Measurements from ENCODE around the gene ZNF362. TPM values are rescaled to one million over a fixed set of nuclear protein-coding genes. Genes with fewer than 3 reads are reported as not detected.
A peak's percentile ranks its signal among the peaks of the same experiment; 100 is the strongest.
"Not testable (repeated sequence)": the region's sequence is repeated elsewhere in the genome, so short reads cannot be mapped to it uniquely, and the experiment has no call there.

ZNF362 gene
- 10 to 100 TPM; 27.6 to 40.1 (median 31.9) TPM for polyA plus RNA-seq (ENCODE audit: insufficient read length in 10 of 10)
- long read RNA-seq, donor 1, partial matches to known transcripts, result 0 of 4 reads
- long read RNA-seq, donor 1, other reads (novel, unspliced or antisense), result 0 of 4 reads
- long read RNA-seq, donor 2, partial matches to known transcripts, result 0 of 2 reads
- long read RNA-seq, donor 2, other reads (novel, unspliced or antisense), result 0 of 2 reads
- long read RNA-seq, donor 3, result 0 reads
- long read RNA-seq, donor 4, partial matches to known transcripts, result 0 of 2 reads
- long read RNA-seq, donor 4, other reads (novel, unspliced or antisense), result 0 of 2 reads
- long read RNA-seq, donor 5, partial matches to known transcripts, result 7 of 19 reads
- long read RNA-seq, donor 5, other reads (novel, unspliced or antisense), result 7 of 19 reads
- long read RNA-seq, donor 6, partial matches to known transcripts, result 52 of 56 reads
- long read RNA-seq, donor 6, other reads (novel, unspliced or antisense), result 0 of 56 reads
- long read RNA-seq, donor 7, result 0 reads
- long read RNA-seq, donor 8, partial matches to known transcripts, result 0 of 2 reads
- long read RNA-seq, donor 8, other reads (novel, unspliced or antisense), result 0 of 2 reads
- long read RNA-seq, donor 9, result 0 reads

- DNase-seq, result peak; percentile 43 to 85 (median 67)
Observed at GRCh38 chr1:33256471-33257206, at the start of gene ZNF362. ZNF362 (plus strand) TSS chr1:33256492; CDS start chr1:33270575, 14,083 bp downstream.

DNA sequence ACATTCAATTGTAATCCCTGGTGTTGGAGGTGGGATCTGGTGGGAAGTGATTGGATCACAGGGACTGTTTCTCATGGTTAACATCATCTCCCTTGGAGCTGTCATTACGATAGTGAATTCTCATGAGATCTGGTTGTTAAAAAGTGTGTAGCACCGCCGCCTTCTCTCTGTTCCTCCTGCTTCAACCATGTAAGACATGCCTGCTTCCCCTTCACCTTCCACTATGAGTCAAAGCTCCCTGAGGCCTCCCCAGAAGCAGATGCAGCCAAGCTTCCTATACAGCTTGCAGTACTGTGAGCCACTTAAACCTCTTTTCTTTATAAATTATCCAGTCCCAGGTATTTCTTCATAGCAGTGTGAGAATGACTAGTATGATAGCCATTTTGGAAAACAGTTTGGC is 44.3 kb upstream of the ZNF362 start:
- DNase-seq, result no peak

DNA sequence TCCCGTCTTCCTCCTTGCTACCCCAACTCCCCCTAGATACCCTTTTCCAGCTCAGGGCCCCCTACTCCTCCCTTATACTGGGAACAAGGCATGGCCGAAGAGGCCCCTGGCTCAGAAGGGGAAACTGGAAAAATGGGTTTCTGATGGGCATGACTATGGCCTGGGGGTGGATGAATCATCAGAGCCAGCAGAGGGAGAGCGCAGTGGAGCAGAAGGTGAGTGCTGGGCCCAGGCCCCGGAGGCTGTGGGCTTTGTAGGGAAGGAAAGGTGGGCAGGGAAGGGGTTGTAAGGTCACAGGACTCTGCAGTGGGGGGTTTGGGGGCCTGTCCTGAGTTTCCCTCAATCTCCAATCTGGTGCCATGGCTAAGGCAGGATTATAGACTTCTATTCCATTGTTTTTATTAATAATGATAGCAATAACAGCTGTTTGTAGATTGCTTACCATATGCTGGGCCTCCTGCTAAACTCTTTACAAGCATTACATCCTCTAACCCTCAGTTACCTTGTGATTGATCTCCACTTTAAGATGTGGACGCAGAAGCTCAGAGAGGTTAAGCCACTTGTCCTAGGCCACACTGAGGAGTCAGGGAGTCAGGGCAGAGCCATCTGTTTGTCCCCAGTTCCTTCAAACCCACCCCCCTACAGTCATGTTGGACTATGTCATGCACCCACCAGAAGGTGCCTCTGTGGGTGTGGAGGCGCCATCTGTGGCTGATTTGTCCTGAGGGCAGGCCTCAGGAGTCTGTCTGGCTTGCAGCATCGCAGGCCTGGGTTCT is 36.2 kb upstream of the ZNF362 start:
- no peak for DNase-seq

- DNase-seq, result no peak
Observed at GRCh38 chr1:33220676-33221384, 35.5 kb upstream of the ZNF362 start.

- no peak for DNase-seq
Observed at GRCh38 chr1:33221385-33221758, 34.9 kb upstream of the ZNF362 start.

- no peak for DNase-seq
Observed at GRCh38 chr1:33222381-33222780, 33.9 kb upstream of the ZNF362 start.

DNA sequence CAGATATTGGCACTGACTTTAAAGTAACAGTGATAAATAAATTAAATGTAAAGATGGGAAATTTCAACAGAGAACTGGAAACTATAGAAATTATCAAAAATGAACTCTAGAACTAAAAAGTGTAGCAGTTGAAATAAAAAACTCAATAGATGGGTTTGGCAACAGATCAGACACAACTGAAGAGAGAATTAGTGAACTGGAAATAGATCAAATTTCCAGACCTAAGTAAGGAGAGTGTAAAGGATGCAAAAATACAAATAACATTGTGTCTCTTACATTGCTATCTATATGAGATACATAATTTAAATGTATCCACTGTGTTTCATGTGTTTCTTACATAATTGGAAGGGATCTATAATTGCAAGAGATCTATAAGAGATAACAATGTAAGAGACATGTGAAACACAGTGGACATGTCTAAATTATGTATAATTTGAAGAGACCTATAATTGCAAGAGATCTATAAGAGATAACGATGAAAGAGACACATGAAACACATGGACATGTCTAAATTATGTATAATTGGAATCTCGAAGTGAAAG is 32.1 kb upstream of the ZNF362 start:
- no peak for DNase-seq

- DNase-seq, result no peak
Observed at GRCh38 chr1:33225586-33225985, 30.7 kb upstream of the ZNF362 start.

DNA sequence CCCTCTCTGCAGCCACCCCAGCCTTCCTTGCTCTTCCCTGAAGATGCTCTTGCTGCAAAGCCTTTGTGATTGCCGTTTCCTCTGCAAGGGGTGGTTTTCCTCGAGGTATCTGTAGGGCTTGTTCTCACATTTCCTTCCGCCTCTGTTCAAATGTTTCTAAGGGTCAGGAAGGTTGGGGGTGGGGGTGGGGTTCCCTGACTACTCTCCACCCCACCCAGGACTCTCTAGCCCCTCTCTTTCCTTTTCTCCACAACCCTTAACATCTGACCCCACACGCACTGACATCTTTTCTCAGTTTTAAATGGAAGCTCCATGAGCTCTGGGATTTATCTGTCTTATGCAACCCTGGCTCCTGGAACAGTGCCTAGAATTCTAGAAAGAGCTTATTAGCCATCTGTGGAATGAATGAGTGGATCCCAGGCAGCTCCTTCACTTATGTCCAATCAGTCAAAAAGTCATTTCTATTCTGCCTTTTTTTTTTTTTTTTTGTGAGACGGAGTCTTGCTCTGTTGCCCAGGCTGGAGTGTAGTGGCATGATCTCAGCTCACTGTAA is 27.3 kb upstream of the ZNF362 start:
- peak; percentile 80 to 91 (median 87) for DNase-seq

GRCh38 chr1:33231166-33231565 is 25.1 kb upstream of the ZNF362 start:
- DNase-seq, result no peak

DNA sequence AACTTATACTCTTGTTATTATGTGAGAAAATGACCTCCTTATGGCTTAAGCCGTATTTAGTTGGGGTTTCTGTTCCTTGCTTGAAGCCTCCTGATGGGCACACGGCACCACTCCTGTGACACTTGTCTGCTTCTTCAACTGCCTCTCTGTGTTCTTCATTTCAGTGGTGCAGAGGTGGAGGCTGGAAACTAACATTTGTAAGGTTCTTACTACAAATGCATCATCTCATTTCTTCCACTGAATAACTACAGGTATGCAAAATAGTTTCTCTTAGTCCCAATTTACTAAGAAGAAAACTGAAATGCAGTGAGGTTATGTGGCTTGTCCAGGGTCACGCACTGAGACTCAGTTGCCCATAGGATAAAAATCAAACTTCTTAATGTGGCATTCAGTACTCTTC is 23.6 kb upstream of the ZNF362 start:
- DNase-seq, result no peak

DNA sequence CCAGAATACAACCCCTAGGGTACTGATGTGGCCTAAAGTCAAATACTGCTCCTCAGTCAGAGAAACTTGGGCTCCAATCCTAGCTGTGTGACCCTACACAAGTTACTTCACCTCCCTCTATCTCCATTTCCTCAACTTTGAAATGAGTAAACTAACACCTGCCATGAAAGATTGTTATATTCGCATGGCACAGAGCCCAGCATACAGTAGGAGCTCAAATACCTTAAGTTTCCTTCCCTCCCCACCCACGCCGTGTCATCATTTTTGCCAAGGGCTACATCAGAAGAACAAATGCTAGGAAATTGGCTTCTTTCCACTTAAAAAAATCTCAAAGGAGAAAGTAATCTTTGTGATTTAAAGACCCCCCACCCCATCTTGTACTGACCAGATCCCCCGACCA is 22.2 kb upstream of the ZNF362 start:
- DNase-seq, result no peak

GRCh38 chr1:33234588-33234990 is 21.7 kb upstream of the ZNF362 start:
- peak in 1 of 3 donors; percentile 72 for DNase-seq

DNA sequence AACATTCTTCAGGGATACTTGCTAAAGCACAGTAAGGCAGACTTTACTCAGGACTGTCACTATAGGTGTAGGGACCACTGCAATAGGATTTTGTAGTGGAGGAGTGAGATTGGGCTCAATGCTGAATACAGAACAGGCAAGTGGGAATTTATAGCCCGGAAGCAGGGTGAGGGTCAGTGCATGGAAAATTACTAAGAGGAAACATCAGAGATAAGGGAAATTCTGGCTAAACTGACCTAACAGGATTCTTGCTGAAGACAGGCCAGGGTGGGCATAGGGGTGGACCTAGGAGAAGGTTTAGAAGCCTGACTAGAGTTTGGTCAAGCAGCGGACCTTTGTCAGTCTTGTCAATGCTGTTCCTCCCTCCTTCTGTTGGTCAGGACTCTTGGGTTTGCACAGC is 20.8 kb upstream of the ZNF362 start:
- DNase-seq, result no peak

DNA sequence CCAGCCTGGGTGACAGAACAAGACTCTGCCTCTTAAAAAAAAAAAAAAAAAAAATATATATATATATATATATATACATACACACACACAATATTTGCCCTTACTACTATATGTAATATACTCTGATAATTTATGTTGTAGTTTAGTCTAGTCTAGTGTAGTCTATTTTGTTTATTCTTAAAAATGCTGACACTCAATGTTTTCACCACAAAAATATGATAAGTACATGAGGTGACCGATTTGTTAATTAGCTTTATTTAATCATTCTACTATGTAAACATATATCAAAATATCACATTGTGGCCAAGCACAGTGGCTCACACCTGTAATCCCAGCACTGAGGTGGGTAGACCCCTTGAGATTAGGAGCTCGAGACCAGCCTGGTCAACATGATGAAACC is 19.8 kb upstream of the ZNF362 start:
- DNase-seq, result no peak

DNA sequence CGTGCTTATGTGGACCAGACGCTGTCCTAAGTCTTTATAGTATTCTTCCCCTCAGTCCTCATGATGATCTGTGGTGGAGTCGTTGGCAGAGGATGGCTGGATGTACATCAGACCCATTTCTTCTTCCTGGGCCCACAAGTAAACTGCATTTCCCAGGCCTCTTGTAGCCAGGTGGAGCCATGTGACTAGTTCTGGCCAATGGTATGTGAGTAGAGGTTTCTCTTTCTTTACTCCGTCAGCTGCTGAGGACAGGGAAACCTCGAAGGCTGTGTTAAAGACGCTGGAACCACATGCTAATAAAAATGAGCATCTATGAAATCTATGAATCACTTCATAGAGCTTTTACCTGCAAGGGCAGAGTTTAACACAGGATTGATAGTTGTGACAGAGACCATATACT is 18.7 kb upstream of the ZNF362 start:
- DNase-seq, result no peak

GRCh38 chr1:33238194-33238724 is 18.0 kb upstream of the ZNF362 start:
- DNase-seq, result not testable (repeated sequence)

DNA sequence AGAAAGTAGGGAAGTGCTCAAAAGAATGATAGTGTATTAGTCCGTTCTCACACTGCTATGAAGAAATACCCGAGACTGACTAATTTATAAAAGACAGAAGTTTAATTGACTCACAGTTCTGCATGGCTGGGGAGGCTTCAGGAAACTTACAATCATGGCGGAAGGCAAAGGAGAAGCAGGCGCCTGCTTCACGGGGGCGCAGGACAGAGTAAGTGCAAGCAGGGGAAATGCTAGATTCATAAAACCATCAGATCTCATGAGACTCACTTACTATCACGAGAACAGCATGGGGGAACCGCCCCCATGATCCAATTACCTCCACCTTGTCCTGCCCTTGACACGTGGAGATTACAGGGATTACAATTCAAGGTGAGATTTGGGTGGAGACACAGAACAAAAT is 16.9 kb upstream of the ZNF362 start:
- DNase-seq, result not testable (repeated sequence)

DNA sequence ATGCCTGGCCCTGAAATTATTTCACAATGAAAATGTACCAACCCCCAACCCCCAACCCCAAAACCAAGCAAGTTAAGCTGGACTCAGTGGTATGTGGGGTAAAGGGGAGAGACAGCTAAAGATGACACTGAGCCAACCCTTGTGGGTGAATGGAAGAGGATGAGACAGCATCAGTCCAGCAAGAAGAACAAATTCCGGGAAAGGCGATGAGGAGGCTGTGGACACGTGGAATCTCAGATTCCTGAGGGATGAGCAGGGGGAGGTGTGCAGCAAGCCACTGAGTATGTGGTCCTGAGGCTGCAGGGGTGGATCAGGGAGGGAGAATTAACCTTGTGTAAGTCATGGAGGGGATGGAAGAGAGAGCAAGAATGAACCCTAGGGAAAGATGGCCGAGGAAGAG is 14.4 kb upstream of the ZNF362 start:
- DNase-seq, result no peak

DNA sequence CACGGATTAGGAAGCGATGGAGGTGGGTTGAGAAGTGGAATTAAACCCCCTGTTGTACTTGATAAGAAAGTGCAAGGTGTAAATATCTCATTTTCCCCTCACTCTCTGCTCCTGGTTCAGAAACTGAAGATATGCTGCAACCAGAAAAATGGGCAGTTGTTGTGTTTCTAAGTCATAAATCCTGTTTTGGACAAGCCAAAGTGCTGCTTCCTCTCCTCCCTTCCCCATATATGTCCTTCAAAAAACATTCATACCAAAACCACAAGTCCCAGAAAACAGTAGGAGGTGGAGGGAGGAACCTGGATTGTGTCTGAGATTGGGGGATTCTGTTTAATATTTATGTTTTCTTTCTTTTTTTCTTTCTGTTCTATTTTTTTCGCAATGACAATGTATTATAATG is 13.6 kb upstream of the ZNF362 start:
- no peak for DNase-seq
